Measurements from ENCODE around the gene EIF4B.
A peak's percentile ranks its signal among the peaks of the same experiment; 100 is the strongest.

EIF4B gene

GRCh38 chr12:53063708-53064612 lies 57.7 kb downstream of the EIF4B start:
- no peak overlapping the region for H4K5ac ChIP-seq (ENCODE audit: low read length)
- H3K4me1 ChIP-seq (ENCODE audit: control insufficient read depth, low read depth, low read length) = no peaks in the 10 kb centered on the region
- no CpG with 5 or more reads among the region's 13 CpGs for WGBS (ENCODE audit: extremely low coverage, insufficient coverage, low lambda C conversion rate)
- no peak overlapping the region for H3K23ac ChIP-seq (ENCODE audit: low read length)
- H3K27ac ChIP-seq (ENCODE audit: low read depth, low read length) = no peak overlapping the region
- DNase-seq = no peak
- H3K18ac ChIP-seq (ENCODE audit: low read length) = no peak overlapping the region
- H3K4me2 ChIP-seq (ENCODE audit: low read length) = no peak overlapping the region
- H2AK5ac ChIP-seq (ENCODE audit: low read length) = no peak overlapping the region
- H3K56ac ChIP-seq (ENCODE audit: low read length) = no peak overlapping the region
- H3K4ac ChIP-seq (ENCODE audit: low read depth, low read length) = no peak overlapping the region
- H3K27me3 ChIP-seq (ENCODE audit: insufficient read depth, low read length, poor library complexity) = no peaks in the 10 kb centered on the region
- H2BK120ac ChIP-seq (ENCODE audit: low read depth, low read length) = no peak overlapping the region
- H3K36me3 ChIP-seq (ENCODE audit: control insufficient read depth, insufficient read depth, low read length) = peaks cover 1% of the 10 kb centered on the region
- no peak overlapping the region for H2BK15ac ChIP-seq (replicated peaks; ENCODE audit: low read depth)
- H3K79me1 ChIP-seq (ENCODE audit: low read length) = no peaks in the 10 kb centered on the region
- no peak overlapping the region for H3K4me3 ChIP-seq (ENCODE audit: low read length)
- no peak overlapping the region for H4K8ac ChIP-seq (ENCODE audit: low read depth, low read length)
- no peak overlapping the region for H3K9ac ChIP-seq (ENCODE audit: low read length)
- H2BK5ac ChIP-seq (ENCODE audit: low read length) = no peak overlapping the region
- no peaks in the 10 kb centered on the region for H3K79me2 ChIP-seq (ENCODE audit: control insufficient read depth, insufficient read depth, low read length)

- no peak overlapping the region for H2BK120ac ChIP-seq (ENCODE audit: low read depth, low read length)
- DNase-seq = no peak
- H3K4ac ChIP-seq (ENCODE audit: low read depth, low read length) = no peak overlapping the region
- no peaks in the 10 kb centered on the region for H3K79me1 ChIP-seq (ENCODE audit: low read length)
- H3K36me3 ChIP-seq (ENCODE audit: control insufficient read depth, insufficient read depth, low read length) = peaks cover 1% of the 10 kb centered on the region
- no CpG with 5 or more reads among the region's 11 CpGs for whole genome bisulfite sequencing (ENCODE audit: extremely low coverage, insufficient coverage, low lambda C conversion rate)
- no peaks in the 10 kb centered on the region for H3K4me1 ChIP-seq (ENCODE audit: control insufficient read depth, low read depth, low read length)
- no peak overlapping the region for H3K18ac ChIP-seq (ENCODE audit: low read length)
- no peaks in the 10 kb centered on the region for H3K79me2 ChIP-seq (ENCODE audit: control insufficient read depth, insufficient read depth, low read length)
- no peak overlapping the region for H3K27ac ChIP-seq (ENCODE audit: low read depth, low read length)
- H3K23ac ChIP-seq (ENCODE audit: low read length) = no peak overlapping the region
- H4K5ac ChIP-seq (ENCODE audit: low read length) = no peak overlapping the region
- H2BK15ac ChIP-seq (replicated peaks; ENCODE audit: low read depth) = no peak overlapping the region
- no peak overlapping the region for H3K4me2 ChIP-seq (ENCODE audit: low read length)
- no peak overlapping the region for H2AK5ac ChIP-seq (ENCODE audit: low read length)
- no peaks in the 10 kb centered on the region for H3K27me3 ChIP-seq (ENCODE audit: insufficient read depth, low read length, poor library complexity)
- H3K9ac ChIP-seq (ENCODE audit: low read length) = no peak overlapping the region
- no peak overlapping the region for H3K4me3 ChIP-seq (ENCODE audit: low read length)
- no peak overlapping the region for H3K56ac ChIP-seq (ENCODE audit: low read length)
- no peak overlapping the region for H2BK5ac ChIP-seq (ENCODE audit: low read length)
- no peak overlapping the region for H4K8ac ChIP-seq (ENCODE audit: low read depth, low read length)
Measured at GRCh38 chr12:53064613-53065436, 58.6 kb downstream of the EIF4B start.

- no CpG with 5 or more reads among the region's 7 CpGs for WGBS (ENCODE audit: extremely low coverage, insufficient coverage, low lambda C conversion rate)
- no peak overlapping the region for H2BK5ac ChIP-seq (ENCODE audit: low read length)
- no peaks in the 10 kb centered on the region for H3K79me1 ChIP-seq (ENCODE audit: low read length)
- no peak overlapping the region for H4K8ac ChIP-seq (ENCODE audit: low read depth, low read length)
- H3K4ac ChIP-seq (ENCODE audit: low read depth, low read length) = no peak overlapping the region
- H2BK15ac ChIP-seq (replicated peaks; ENCODE audit: low read depth) = no peak overlapping the region
- no peak overlapping the region for H3K9ac ChIP-seq (ENCODE audit: low read length)
- H3K79me2 ChIP-seq (ENCODE audit: control insufficient read depth, insufficient read depth, low read length) = no peaks in the 10 kb centered on the region
- no peak overlapping the region for H3K4me3 ChIP-seq (ENCODE audit: low read length)
- H2AK5ac ChIP-seq (ENCODE audit: low read length) = no peak overlapping the region
- H3K4me2 ChIP-seq (ENCODE audit: low read length) = no peak overlapping the region
- H3K4me1 ChIP-seq (ENCODE audit: control insufficient read depth, low read depth, low read length) = no peaks in the 10 kb centered on the region
- H4K5ac ChIP-seq (ENCODE audit: low read length) = no peak overlapping the region
- H3K18ac ChIP-seq (ENCODE audit: low read length) = no peak overlapping the region
- DNase-seq = no peak
- peaks cover 1% of the 10 kb centered on the region for H3K36me3 ChIP-seq (ENCODE audit: control insufficient read depth, insufficient read depth, low read length)
- H3K23ac ChIP-seq (ENCODE audit: low read length) = no peak overlapping the region
- H2BK120ac ChIP-seq (ENCODE audit: low read depth, low read length) = no peak overlapping the region
- no peaks in the 10 kb centered on the region for H3K27me3 ChIP-seq (ENCODE audit: insufficient read depth, low read length, poor library complexity)
- no peak overlapping the region for H3K27ac ChIP-seq (ENCODE audit: low read depth, low read length)
- no peak overlapping the region for H3K56ac ChIP-seq (ENCODE audit: low read length)
Measured at GRCh38 chr12:53065470-53065869, 59.2 kb downstream of the EIF4B start.

- DNase-seq = peak; percentile 74
- H3K56ac ChIP-seq (ENCODE audit: low read length) = peak overlapping the region; percentile 40
- no CpG with 5 or more reads among the region's 24 CpGs for WGBS (ENCODE audit: extremely low coverage, insufficient coverage, low lambda C conversion rate)
- no peaks in the 10 kb centered on the region for H3K4me1 ChIP-seq (ENCODE audit: control insufficient read depth, low read depth, low read length)
- H2BK5ac ChIP-seq (ENCODE audit: low read length) = no peak overlapping the region
- H2BK120ac ChIP-seq (ENCODE audit: low read depth, low read length) = no peak overlapping the region
- H3K27me3 ChIP-seq (ENCODE audit: insufficient read depth, low read length, poor library complexity) = no peaks in the 10 kb centered on the region
- no peak overlapping the region for H2BK15ac ChIP-seq (replicated peaks; ENCODE audit: low read depth)
- H3K4me3 ChIP-seq (ENCODE audit: low read length) = no peak overlapping the region
- no peak overlapping the region for H4K5ac ChIP-seq (ENCODE audit: low read length)
- H4K8ac ChIP-seq (ENCODE audit: low read depth, low read length) = no peak overlapping the region
- H3K9ac ChIP-seq (ENCODE audit: low read length) = no peak overlapping the region
- H3K79me2 ChIP-seq (ENCODE audit: control insufficient read depth, insufficient read depth, low read length) = no peaks in the 10 kb centered on the region
- H3K36me3 ChIP-seq (ENCODE audit: control insufficient read depth, insufficient read depth, low read length) = peaks cover 1% of the 10 kb centered on the region
- H3K79me1 ChIP-seq (ENCODE audit: low read length) = no peaks in the 10 kb centered on the region
- H3K4ac ChIP-seq (ENCODE audit: low read depth, low read length) = no peak overlapping the region
- H3K23ac ChIP-seq (ENCODE audit: low read length) = no peak overlapping the region
- H2AK5ac ChIP-seq (ENCODE audit: low read length) = no peak overlapping the region
- H3K18ac ChIP-seq (ENCODE audit: low read length) = no peak overlapping the region
- H3K27ac ChIP-seq (ENCODE audit: low read depth, low read length) = no peak overlapping the region
- no peak overlapping the region for H3K4me2 ChIP-seq (ENCODE audit: low read length)
Measured at GRCh38 chr12:53065975-53066931, 60.0 kb downstream of the EIF4B start.

- Histone ChIP-seq H3K4me2 (ENCODE audit: low read length) (no peak overlapping the region), H4K5ac (ENCODE audit: low read length) (no peak overlapping the region), H2BK5ac (ENCODE audit: low read length) (no peak overlapping the region), H3K23ac (ENCODE audit: low read length) (no peak overlapping the region), H3K4me3 (ENCODE audit: low read length) (no peak overlapping the region), H3K27ac (ENCODE audit: low read depth, low read length) (no peak overlapping the region), H2AK5ac (ENCODE audit: low read length) (no peak overlapping the region), H3K27me3 (ENCODE audit: insufficient read depth, low read length, poor library complexity) (no peaks in the 10 kb centered on the region), H2BK15ac (replicated peaks; ENCODE audit: low read depth) (no peak overlapping the region), H4K8ac (ENCODE audit: low read depth, low read length) (no peak overlapping the region), H3K56ac (ENCODE audit: low read length) (no peak overlapping the region), H3K4ac (ENCODE audit: low read depth, low read length) (no peak overlapping the region), H3K36me3 (ENCODE audit: control insufficient read depth, insufficient read depth, low read length) (peaks cover 1% of the 10 kb centered on the region), H3K4me1 (ENCODE audit: control insufficient read depth, low read depth, low read length) (peaks cover 1% of the 10 kb centered on the region), H3K79me1 (ENCODE audit: low read length) (no peaks in the 10 kb centered on the region), H3K79me2 (ENCODE audit: control insufficient read depth, insufficient read depth, low read length) (no peaks in the 10 kb centered on the region), H2BK120ac (ENCODE audit: low read depth, low read length) (no peak overlapping the region), H3K18ac (ENCODE audit: low read length) (no peak overlapping the region), H3K9ac (ENCODE audit: low read length) (no peak overlapping the region)
- WGBS (ENCODE audit: extremely low coverage, insufficient coverage, low lambda C conversion rate) = no CpG with 5 or more reads among the region's 7 CpGs
- DNase-seq = no peak
Measured at GRCh38 chr12:53067074-53067992, 61.1 kb downstream of the EIF4B start.
